Caco-2 (cell line): ENCODE measurements around the gene PALS2. TPM values are rescaled to one million over a fixed set of nuclear protein-coding genes. Genes with fewer than 3 reads are reported as not detected.

Source experiments
- Bru-seq: library from RNA; stranded (reverse); fragments of 400-500 nt; gene quantifications from one replicate; lab custom pipeline; 2021; lab: Mats Ljungman, UMichigan
- BruChase-seq, 2 experiments: library from RNA; stranded (reverse); fragments of 400-500 nt; gene quantifications; one replicate each; lab custom pipeline; 2021; lab: Mats Ljungman, UMichigan
- BruUV-seq: library from RNA; stranded (reverse); fragments of 400-500 nt; replicated peaks from 2 replicates; lab custom pipeline; 2021; lab: Mats Ljungman, UMichigan
- CTCF ChIA-PET: fragments of 300-600 bp; sonication (Branson Sonifier 250); formaldehyde crosslinking; loops from one replicate; lab custom pipeline; 2022; ENCODE audit warnings: antibody characterized with exemption; lab: Charles Lee
- POLR2A ChIA-PET: fragments of 300-600 bp; sonication (Branson Sonifier 250); formaldehyde crosslinking; loops from one replicate; lab custom pipeline; 2022; ENCODE audit warnings: antibody characterized with exemption; lab: Charles Lee
- DNase-seq, 2 experiments: peaks; one replicate each; pipeline versions ENCODE4 v3.0.0 to v3.0.0-alpha.2; 2020 to 2022
- H3K27me3 ChIP-seq: replicated peaks from 2 replicates; pipeline ENCODE4 v1.6.0; 2011; ENCODE audit warnings: low read length; ENCODE audit not compliant: control insufficient read depth, insufficient read depth
- H3K36me3 ChIP-seq: 2 replicates; pipeline ENCODE4 v1.5.1; 2011; ENCODE audit warnings: low read length; ENCODE audit not compliant: control insufficient read depth, insufficient read depth
- H3K4me1 ChIP-seq: fragments of 250-450 bp; sonication (Bioruptor Pico); 2 replicates; pipeline ENCODE4 v1.5.1; 2020; ENCODE audit warnings: mild to moderate bottlenecking
- H3K4me3 ChIP-seq: 2 replicates; pipeline ENCODE4 v1.5.1; 2011; ENCODE audit warnings: low read depth, mild to moderate bottlenecking, control low read depth, low read length
- H3K9me3 ChIP-seq: fragments of 250-450 bp; sonication (Bioruptor Pico); 2 replicates; pipeline ENCODE4 v1.5.1; 2020; ENCODE audit warnings: mild to moderate bottlenecking, moderate library complexity
- H3K27ac Mint-ChIP-seq: one replicate; pipeline ENCODE4 v1.8.0; 2022; ENCODE audit warnings: mixed read lengths; ENCODE audit not compliant: unreplicated experiment
- H3K27me3 Mint-ChIP-seq: one replicate; pipeline ENCODE4 v1.8.0; 2022; ENCODE audit warnings: mixed read lengths; ENCODE audit not compliant: insufficient read depth, unreplicated experiment
- H3K36me3 Mint-ChIP-seq: one replicate; pipeline ENCODE4 v1.8.0; 2022; ENCODE audit warnings: mild to moderate bottlenecking, mixed read lengths; ENCODE audit not compliant: insufficient read depth, unreplicated experiment
- H3K4me1 Mint-ChIP-seq: one replicate; pipeline ENCODE4 v1.8.0; 2022; ENCODE audit warnings: low read depth, mixed read lengths; ENCODE audit not compliant: unreplicated experiment
- H3K4me3 Mint-ChIP-seq: one replicate; pipeline ENCODE4 v1.8.0; 2022; ENCODE audit warnings: mild to moderate bottlenecking, moderate library complexity, mixed read lengths; ENCODE audit not compliant: unreplicated experiment
- H3K9me3 Mint-ChIP-seq: one replicate; pipeline ENCODE4 v1.8.0; 2022; ENCODE audit warnings: mixed read lengths; ENCODE audit not compliant: unreplicated experiment
- CTCF ChIP-seq, 2 experiments: fragments of 200-600 bp in 1 of 2; IDR thresholded peaks; 1 replicate in 1 of 2; 2 replicates in 1 of 2; pipeline versions ENCODE4 v1.5.1 to v1.8.0; 2011 to 2022; ENCODE audit warnings: antibody characterized with exemption in 1 of 2, control low read depth in 1 of 2, inconsistent platforms in 1 of 2, low read depth in 1 of 2, low read length in 1 of 2, mild to moderate bottlenecking in 1 of 2, moderate library complexity in 1 of 2; ENCODE audit not compliant: insufficient read depth in 1 of 2, severe bottlenecking in 1 of 2, unreplicated experiment in 1 of 2
- intact Hi-C: fragments of 100-400 bp; cut with micrococcal nuclease; formaldehyde crosslinking; loops from one replicate; pipeline ENCODE4 v1.10.0; 2022; ENCODE audit not compliant: unreplicated experiment
- long read RNA-seq: library from polyadenylated mRNA; stranded (forward); transcript quantifications from one replicate; pipeline ENCODE4 v2.0.0, GENCODE V29; 2022
- total RNA-seq: library from RNA; stranded (reverse); gene quantifications from 2 replicates; pipeline ENCODE4 v1.2.3, GENCODE V29; 2022

PALS2 gene
- 37.2 and 38.5 TPM in 2 replicates for total RNA-seq
- percentile 83 among the genes with signal in this experiment for Bru-seq, nascent RNA
- percentile 79 among the genes with signal in this experiment for BruChase-seq, experiment 1, labeled RNA remaining after a 2-hour chase
- percentile 76 among the genes with signal in this experiment for BruChase-seq, experiment 2, labeled RNA remaining after a 6-hour chase
- long read RNA-seq, full-length matches to known transcripts = 2 of 10 reads
- long read RNA-seq, partial matches to known transcripts = 2 of 10 reads
- long read RNA-seq, other reads (novel, unspliced or antisense) = 6 of 10 reads

GRCh38 chr7:24572997-24573553, at the start of gene PALS2:
PALS2 (plus strand) TSS chr7:24573452; CDS start chr7:24623668, 50,216 bp downstream.
- ChIA-PET CTCF (interaction anchor here (0.6 kb wide), 1 partner anchor 192 kb away, joined by 3 read pairs; no protein-coding TSS in a partner anchor), POLR2A (no interaction called here)
- no peak for TF ChIP-seq CTCF (IDR thresholded peaks at IDR 0.05; ENCODE audit: insufficient read depth in 1 of 2, low read depth in 1 of 2, low read length in 1 of 2, severe bottlenecking in 1 of 2, unreplicated experiment in 1 of 2)
- no peaks in the 10 kb centered on the region for H3K9me3 Mint-ChIP-seq
- DNase-seq = peak; percentile 75 to 81
- BruUV-seq = no TSS peak
- Histone ChIP-seq H3K4me3 (peak within 1 kb of the TSS; percentile 81), H3K27me3 (no peaks in the 10 kb centered on the region), H3K4me1 (peaks cover 31% of the 10 kb centered on the region), H3K36me3 (no peaks in the 10 kb centered on the region), H3K9me3 (no peaks in the 10 kb centered on the region)
- intact Hi-C loops = loop anchor here (5.0 kb wide), 1 partner anchor 171 kb away; no protein-coding TSS in a partner anchor
- H3K4me1 Mint-ChIP-seq = peaks cover 37% of the 10 kb centered on the region
- peak within 1 kb of the TSS; percentile 98 for H3K4me3 Mint-ChIP-seq
- peaks cover 11% of the 10 kb centered on the region for H3K27me3 Mint-ChIP-seq
- peaks cover 6% of the 10 kb centered on the region for H3K36me3 Mint-ChIP-seq
- H3K27ac Mint-ChIP-seq = peak within 1 kb of the TSS; percentile 69

GRCh38 chr7:24531255-24531654, 42.0 kb upstream of the PALS2 start:
- BruUV-seq = no TSS peak
- Mint-ChIP-seq H3K4me1 (no peaks in the 10 kb centered on the region), H3K36me3 (no peaks in the 10 kb centered on the region), H3K4me3 (no peak overlapping the region), H3K27ac (no peak overlapping the region), H3K27me3 (peaks cover 4% of the 10 kb centered on the region), H3K9me3 (no peaks in the 10 kb centered on the region)
- intact Hi-C loops = no loop called here
- Histone ChIP-seq H3K4me1 (no peaks in the 10 kb centered on the region), H3K4me3 (no peak overlapping the region), H3K36me3 (no peaks in the 10 kb centered on the region), H3K9me3 (no peaks in the 10 kb centered on the region), H3K27me3 (no peaks in the 10 kb centered on the region)
- CTCF ChIA-PET = no interaction called here
- TF ChIP-seq CTCF (IDR thresholded peaks at IDR 0.05; ENCODE audit: insufficient read depth in 1 of 2, low read depth in 1 of 2, low read length in 1 of 2, severe bottlenecking in 1 of 2, unreplicated experiment in 1 of 2) = no peak
- DNase-seq = no peak
- POLR2A ChIA-PET = no interaction called here

- no peaks in the 10 kb centered on the region for H3K9me3 Mint-ChIP-seq
- no peak for DNase-seq
- H3K9me3 ChIP-seq = no peaks in the 10 kb centered on the region
- no peak overlapping the region for H3K4me3 ChIP-seq
- ChIA-PET CTCF (no interaction called here), POLR2A (no interaction called here)
- H3K27ac Mint-ChIP-seq = no peak overlapping the region
- H3K27me3 Mint-ChIP-seq = peaks cover 4% of the 10 kb centered on the region
- TF ChIP-seq CTCF (IDR thresholded peaks at IDR 0.05; ENCODE audit: insufficient read depth in 1 of 2, low read depth in 1 of 2, low read length in 1 of 2, severe bottlenecking in 1 of 2, unreplicated experiment in 1 of 2) = no peak
- BruUV-seq = no TSS peak
- H3K27me3 ChIP-seq = no peaks in the 10 kb centered on the region
- H3K36me3 ChIP-seq = no peaks in the 10 kb centered on the region
- H3K4me1 ChIP-seq = no peaks in the 10 kb centered on the region
- no peaks in the 10 kb centered on the region for H3K4me1 Mint-ChIP-seq
- H3K36me3 Mint-ChIP-seq = no peaks in the 10 kb centered on the region
- intact Hi-C loops = no loop called here
- H3K4me3 Mint-ChIP-seq = no peak overlapping the region
These were observed 36.6 kb upstream of the PALS2 start for GRCh38 chr7:24536682-24537081.
